ENCODE data around the gene SERTAD1. TPM values are rescaled to one million over a fixed set of nuclear protein-coding genes. Genes with fewer than 3 reads are reported as not detected.

The SERTAD1 gene
- total and polyA plus RNA-seq, 9 donors, result 2.3 to 15.2 (median 11.1) TPM

- Histone ChIP-seq H3K27me3 (no peaks in the 10 kb centered on the region), H3K9me3 (no peaks in the 10 kb centered on the region), H3K36me3 (no peaks in the 10 kb centered on the region), H3K4me3 (no peak overlapping the region), H3K27ac (no peak overlapping the region), H3K4me1 (ENCODE audit: insufficient read depth) (no peaks in the 10 kb centered on the region)
- intact Hi-C loops (cut with DNase I), result no loop called here
- WGBS, 3 donors, result 62 to 79% (median 74%) methylated on average over 5 of the region's 5 CpGs
- DNase-seq, result no peak
- TF ChIP-seq EP300 (IDR thresholded peaks at IDR 0.05), result no peak
- TF ChIP-seq POLR2A (IDR thresholded peaks at IDR 0.05), result no peak
- TF ChIP-seq CTCF (IDR thresholded peaks at IDR 0.05), result no peak
Measured at GRCh38 chr19:40419066-40419612, 6.7 kb downstream of the SERTAD1 start.

- WGBS, 3 donors, result 85 to 98% (median 90%) methylated on average over 3 of the region's 3 CpGs
- intact Hi-C loops (cut with DNase I), result no loop called here
Measured at GRCh38 chr19:40418040-40418439, 7.8 kb downstream of the SERTAD1 start.

GRCh38 chr19:40417643-40417981 is 8.2 kb downstream of the SERTAD1 start:
- Histone ChIP-seq H3K9me3 (no peaks in the 10 kb centered on the region), H3K36me3 (no peaks in the 10 kb centered on the region), H3K27me3 (no peaks in the 10 kb centered on the region), H3K4me3 (no peak overlapping the region), H3K27ac (no peak overlapping the region), H3K4me1 (ENCODE audit: insufficient read depth) (no peaks in the 10 kb centered on the region)
- 73 to 80% (median 73%) methylated on average over 4 of the region's 4 CpGs for WGBS, 3 donors
- DNase-seq, result no peak
- no peak for TF ChIP-seq CTCF (IDR thresholded peaks at IDR 0.05)
- TF ChIP-seq POLR2A (IDR thresholded peaks at IDR 0.05), result no peak
- no peak for TF ChIP-seq EP300 (IDR thresholded peaks at IDR 0.05)
- intact Hi-C loops (cut with DNase I), result no loop called here

More at GRCh38 chr19:40418040-40418439, 7.8 kb downstream of the SERTAD1 start:
- no peak for TF ChIP-seq CTCF (IDR thresholded peaks at IDR 0.05)
- no peak for TF ChIP-seq POLR2A (IDR thresholded peaks at IDR 0.05)
- no peak for TF ChIP-seq EP300 (IDR thresholded peaks at IDR 0.05)
- Histone ChIP-seq H3K36me3 (no peaks in the 10 kb centered on the region), H3K27me3 (no peaks in the 10 kb centered on the region), H3K4me3 (no peak overlapping the region), H3K4me1 (ENCODE audit: insufficient read depth) (no peaks in the 10 kb centered on the region), H3K27ac (peak overlapping the region in 1 of 2 donors; percentile 20), H3K9me3 (no peaks in the 10 kb centered on the region)
- DNase-seq, result no peak

- no peaks in the 10 kb centered on the region for H3K9me3 ChIP-seq
- TF ChIP-seq CTCF (IDR thresholded peaks at IDR 0.05) (no peak), EP300 (IDR thresholded peaks at IDR 0.05) (no peak), POLR2A (IDR thresholded peaks at IDR 0.05) (no peak)
- H3K4me3 ChIP-seq, result no peak overlapping the region
- DNase-seq, result no peak
- no peaks in the 10 kb centered on the region for H3K36me3 ChIP-seq
- WGBS, 3 donors, result 65 to 72% (median 70%) methylated on average over 16 of the region's 16 CpGs
- peak overlapping the region in 1 of 2 donors; percentile 58 for H3K27ac ChIP-seq
- no peaks in the 10 kb centered on the region for H3K4me1 ChIP-seq (ENCODE audit: insufficient read depth)
- no peaks in the 10 kb centered on the region for H3K27me3 ChIP-seq
- intact Hi-C loops (cut with DNase I), result no loop called here
Measured at GRCh38 chr19:40416918-40417642, 8.7 kb downstream of the SERTAD1 start.
